LNCAP (cell line): ENCODE measurements around the gene TRIM2.

Source experiments
- CTCF ChIP-seq: fragments of 450-650 bp; IDR thresholded peaks from 2 replicates; pipeline ENCODE4 v1.5.1; 2017; ENCODE audit warnings: mild to moderate bottlenecking

Gene TRIM2

DNA sequence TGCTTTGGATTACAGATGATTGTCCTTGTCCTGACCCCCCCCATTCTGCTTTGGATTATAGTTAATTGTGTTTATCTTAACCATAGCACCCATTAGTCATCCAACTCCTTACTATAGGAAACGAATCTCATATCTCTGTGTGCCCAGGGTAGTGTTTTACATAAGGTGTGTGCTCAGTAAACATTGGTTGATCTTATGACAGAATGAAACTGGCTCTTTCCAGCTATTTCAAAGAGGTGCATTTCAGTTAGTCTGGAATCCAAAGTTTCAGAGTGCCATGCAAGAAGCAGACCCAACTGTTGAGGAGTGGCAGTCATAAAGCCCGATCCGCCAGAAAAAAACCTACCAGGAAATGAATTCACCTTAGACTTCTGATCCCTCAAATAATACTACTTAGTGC lies 14.7 kb downstream of the TRIM2 start:
- TF ChIP-seq CTCF: no peak

- TF ChIP-seq CTCF: no peak
These were observed 16.6 kb downstream of the TRIM2 start for GRCh38 chr4:153220682-153221395.

GRCh38 chr4:153221783-153222706 lies 17.8 kb downstream of the TRIM2 start:
- no peak for TF ChIP-seq CTCF

- no peak for TF ChIP-seq CTCF
These were observed 18.6 kb downstream of the TRIM2 start for GRCh38 chr4:153222707-153223426.

DNA sequence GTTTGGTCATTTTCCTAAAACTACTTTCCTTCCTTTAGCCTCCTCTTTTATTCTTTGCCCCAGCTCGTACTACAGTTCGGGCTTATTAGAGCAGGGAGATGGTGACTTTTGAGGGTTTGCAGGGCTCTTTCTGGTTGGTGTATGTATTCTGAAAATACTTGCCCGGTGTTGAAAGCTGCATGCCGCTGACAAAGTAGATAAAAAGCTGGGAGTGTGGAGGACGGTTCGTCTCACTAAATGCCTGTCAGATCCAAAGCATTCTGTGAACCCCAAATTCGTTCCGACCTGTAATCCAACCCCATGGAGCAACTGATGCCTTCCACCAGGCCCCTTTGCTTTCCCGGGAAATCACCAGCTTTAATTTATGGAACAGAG lies 19.2 kb downstream of the TRIM2 start:
- TF ChIP-seq CTCF: no peak

GRCh38 chr4:153223930-153224329 lies 19.7 kb downstream of the TRIM2 start:
- TF ChIP-seq CTCF: no peak

DNA sequence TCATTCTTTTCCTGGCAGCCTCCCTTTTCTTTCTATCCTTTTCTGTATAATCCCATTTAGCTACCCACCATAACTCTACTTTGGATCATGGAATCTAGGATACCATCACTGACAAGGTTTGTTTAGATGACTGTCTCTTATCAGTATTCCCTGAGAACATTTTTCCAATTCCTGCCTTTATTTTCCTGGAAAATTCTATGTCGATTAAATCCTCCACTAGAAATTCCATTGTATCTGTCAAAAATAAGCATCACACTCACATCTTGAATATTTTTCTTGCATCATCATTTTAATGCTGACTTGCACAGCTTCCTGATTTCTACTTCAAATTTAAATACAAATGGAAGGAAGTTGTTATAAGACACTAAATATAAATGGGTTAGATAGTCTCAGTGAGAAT lies 20.2 kb downstream of the TRIM2 start:
- no peak for TF ChIP-seq CTCF
